ENCODE results near the gene PRICKLE2.

- TF ChIP-seq CTCF (IDR thresholded peaks at IDR 0.05) (no peak), POLR2A (IDR thresholded peaks at IDR 0.05) (no peak)
These were observed 83.8 kb downstream of the PRICKLE2 start for GRCh38 chr3:64141476-64141875.

Measured in body of pancreas (tissue), 4 donors.